BLaER1 treated with 17β-estradiol and CSF1 and Interleukin-3, amounts not matched to agents 10 nM and 100 nM (cell line): ENCODE measurements around the gene SH3PXD2A.
"Not testable (repeated sequence)": the region's sequence is repeated elsewhere in the genome, so short reads cannot be mapped to it uniquely, and the experiment has no call there.

Experiments
- H3K27ac ChIP-seq, 11 experiments: shearing (Covaris generic); formaldehyde crosslinking; 2 replicates each; pipeline ENCODE4 v1.8.1; 2022
- H3K27me3 ChIP-seq, 11 experiments: shearing (Covaris generic); formaldehyde crosslinking; 2 replicates each; pipeline ENCODE4 v1.8.1; 2022
- H3K36me3 ChIP-seq, 11 experiments: shearing (Covaris generic); formaldehyde crosslinking; 2 replicates each; pipeline ENCODE4 v1.8.1; 2022
- H3K4me1 ChIP-seq, 10 experiments: shearing (Covaris generic); formaldehyde crosslinking; 2 replicates each; pipeline ENCODE4 v1.8.1; 2022
- H3K4me2 ChIP-seq, 11 experiments: shearing (Covaris generic); formaldehyde crosslinking; 2 replicates each; pipeline ENCODE4 v1.8.1; 2022
- H3K4me3 ChIP-seq, 10 experiments: shearing (Covaris generic); formaldehyde crosslinking; 2 replicates each; pipeline ENCODE4 v1.8.1; 2022
- H3K9ac ChIP-seq, 11 experiments: shearing (Covaris generic); formaldehyde crosslinking; 2 replicates each; pipeline ENCODE4 v1.8.1; 2022
- H3K9me3 ChIP-seq, 11 experiments: shearing (Covaris generic); formaldehyde crosslinking; replicated peaks in 1 of 11; 2 replicates each; pipeline ENCODE4 v1.8.1; 2022
- H4K20me1 ChIP-seq, 11 experiments: shearing (Covaris generic); formaldehyde crosslinking; 2 replicates each; pipeline ENCODE4 v1.8.1; 2022
- Cebpa-rat ChIP-seq, 11 experiments: shearing (Covaris generic); IDR thresholded peaks; 2 replicates each; pipeline ENCODE4 v1.8.1; 2022

SH3PXD2A gene

GRCh38 chr10:103633846-103634245 lies 221.5 kb downstream of the SH3PXD2A start:
- no peak for TF ChIP-seq Cebpa-rat (IDR thresholded peaks at IDR 0.05)
- Histone ChIP-seq H3K4me2 (no peak overlapping the region), H3K27me3 (no peaks in the 10 kb centered on the region), H3K9ac (no peak overlapping the region), H4K20me1 (peaks cover 71 to 100% (median 94%) of the 10 kb centered on the region in 11 experiments), H3K4me3 (no peak overlapping the region), H3K36me3 (peaks cover 52 to 98% (median 84%) of the 10 kb centered on the region in 11 experiments), H3K27ac (no peak overlapping the region; a peak in 1 of 22 replicates), H3K4me1 (peaks cover 48 to 78% (median 61%) of the 10 kb centered on the region in 10 experiments), H3K9me3 (no peaks in the 10 kb centered on the region)

DNA sequence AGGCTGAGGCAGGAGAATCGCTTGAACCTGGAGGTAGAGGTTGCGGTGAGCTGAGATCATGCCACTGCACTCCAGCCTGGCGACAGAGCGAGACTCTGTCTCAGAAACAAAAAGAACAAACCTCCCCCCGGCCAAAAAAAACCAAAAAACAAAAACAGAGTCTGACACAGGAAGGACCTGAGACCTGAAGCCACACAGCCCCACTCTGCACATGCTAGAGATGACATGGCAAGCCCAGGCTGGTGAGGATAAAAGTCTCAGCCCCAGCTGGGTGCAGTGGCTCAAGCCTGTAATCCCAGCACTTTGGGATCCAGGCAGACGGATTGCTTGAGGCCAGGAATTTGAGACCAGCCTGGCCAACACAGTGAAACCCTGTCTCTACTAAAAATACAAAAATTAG lies 222.5 kb downstream of the SH3PXD2A start:
- not testable (repeated sequence) for H3K27me3 ChIP-seq, H3K9me3 ChIP-seq, H3K9ac ChIP-seq, H3K4me3 ChIP-seq, H3K27ac ChIP-seq
- Histone ChIP-seq H3K36me3 (peaks cover 53 to 98% (median 84%) of the 10 kb centered on the region in 11 experiments), H3K4me1 (peaks cover 45 to 72% (median 57%) of the 10 kb centered on the region in 10 experiments), H4K20me1 (peaks cover 70 to 100% (median 90%) of the 10 kb centered on the region in 11 experiments), H3K4me2 (peak overlapping the region in 5 of 11 experiments; percentile 9 to 53 (median 35); a peak in 3 of 22 replicates)

DNA sequence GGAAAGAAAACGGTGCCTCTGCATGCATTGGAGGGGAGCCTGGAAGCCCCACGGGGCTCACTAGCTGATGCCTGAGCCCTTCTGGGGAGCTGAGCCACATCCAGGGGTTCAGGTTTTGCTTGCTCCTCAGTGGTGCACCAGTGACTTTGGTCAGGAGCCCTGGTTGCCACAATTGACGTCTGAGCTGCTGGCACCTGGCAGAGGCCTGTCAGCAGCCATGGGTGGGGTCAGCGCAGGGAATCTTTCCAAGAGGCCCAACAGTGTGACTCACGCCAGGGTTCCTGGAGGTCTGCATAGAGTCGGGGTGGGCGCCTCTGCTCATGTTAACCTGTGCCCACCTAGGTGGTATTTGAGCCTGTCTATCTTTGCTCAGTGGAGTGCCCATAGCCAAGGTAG lies 223.1 kb downstream of the SH3PXD2A start:
- no peak overlapping the region; a peak in 1 of 22 replicates for H3K9ac ChIP-seq
- H3K4me2 ChIP-seq = peak overlapping the region in 9 of 11 experiments; percentile 9 to 53 (median 29); a peak in 11 of 22 replicates
- H3K4me3 ChIP-seq = no peak overlapping the region
- peak overlapping the region in 1 of 11 experiments; percentile 9; a peak in 2 of 22 replicates for H3K27ac ChIP-seq
- peaks cover 59 to 98% (median 84%) of the 10 kb centered on the region in 11 experiments for H3K36me3 ChIP-seq
- H4K20me1 ChIP-seq = peaks cover 67 to 99% (median 86%) of the 10 kb centered on the region in 11 experiments
- H3K9me3 ChIP-seq = no peaks in the 10 kb centered on the region
- no peaks in the 10 kb centered on the region for H3K27me3 ChIP-seq
- H3K4me1 ChIP-seq = peaks cover 39 to 66% (median 50%) of the 10 kb centered on the region in 10 experiments
- no peak for TF ChIP-seq Cebpa-rat (IDR thresholded peaks at IDR 0.05)

- peaks cover 57 to 94% (median 76%) of the 10 kb centered on the region in 11 experiments for H4K20me1 ChIP-seq
- H3K4me2 ChIP-seq = peak overlapping the region in 8 of 11 experiments; percentile 3 to 34 (median 22); a peak in 9 of 22 replicates
- peak overlapping the region in 2 of 11 experiments; percentile 36 to 37; a peak in 1 of 22 replicates for H3K9ac ChIP-seq
- H3K36me3 ChIP-seq = peaks cover 75 to 98% (median 87%) of the 10 kb centered on the region in 11 experiments
- H3K4me1 ChIP-seq = peaks cover 25 to 55% (median 41%) of the 10 kb centered on the region in 10 experiments
- H3K27ac ChIP-seq = no peak overlapping the region; a peak in 1 of 22 replicates
- H3K4me3 ChIP-seq = no peak overlapping the region
- no peaks in the 10 kb centered on the region for H3K9me3 ChIP-seq
- TF ChIP-seq Cebpa-rat (IDR thresholded peaks at IDR 0.05) = no peak
- no peaks in the 10 kb centered on the region for H3K27me3 ChIP-seq
Measured at GRCh38 chr10:103630156-103630555, 225.2 kb downstream of the SH3PXD2A start.

DNA sequence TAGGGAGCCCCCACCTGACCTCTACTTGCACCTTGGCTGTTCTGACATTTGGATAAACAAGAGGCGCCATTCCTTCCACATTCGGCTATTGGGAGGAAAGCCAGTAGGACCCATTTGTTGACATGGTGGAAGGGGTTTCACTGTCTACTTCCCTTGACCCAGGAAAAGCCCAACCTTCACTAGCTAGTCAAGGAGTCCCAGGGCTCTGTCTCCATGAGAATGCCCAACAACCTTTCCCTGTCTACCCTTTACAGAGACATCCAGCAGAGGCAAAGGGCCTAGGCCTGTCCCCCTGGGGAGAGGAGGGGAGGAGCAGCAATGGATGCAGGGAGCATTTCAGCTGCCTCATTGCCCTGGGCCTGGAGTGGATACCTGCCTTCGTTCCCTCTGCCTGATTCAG lies 225.8 kb downstream of the SH3PXD2A start:
- Histone ChIP-seq H3K4me1 (peaks cover 23 to 49% (median 39%) of the 10 kb centered on the region in 10 experiments), H3K4me3 (no peak overlapping the region), H3K9me3 (no peaks in the 10 kb centered on the region), H3K9ac (no peak overlapping the region), H4K20me1 (peaks cover 52 to 94% (median 75%) of the 10 kb centered on the region in 11 experiments), H3K36me3 (peaks cover 78 to 98% (median 88%) of the 10 kb centered on the region in 11 experiments), H3K27me3 (no peaks in the 10 kb centered on the region), H3K4me2 (peak overlapping the region in 1 of 11 experiments; percentile 23; a peak in 1 of 22 replicates), H3K27ac (no peak overlapping the region; a peak in 1 of 22 replicates)
- TF ChIP-seq Cebpa-rat (IDR thresholded peaks at IDR 0.05) = no peak

GRCh38 chr10:103627893-103628292 lies 227.5 kb downstream of the SH3PXD2A start:
- peak overlapping the region in 1 of 11 experiments; percentile 11; a peak in 1 of 22 replicates for H3K27ac ChIP-seq
- no peaks in the 10 kb centered on the region for H3K9me3 ChIP-seq
- peaks cover 41 to 96% (median 71%) of the 10 kb centered on the region in 11 experiments for H4K20me1 ChIP-seq
- peaks cover 84 to 98% (median 92%) of the 10 kb centered on the region in 11 experiments for H3K36me3 ChIP-seq
- no peak overlapping the region for H3K9ac ChIP-seq
- no peak overlapping the region for H3K4me3 ChIP-seq
- TF ChIP-seq Cebpa-rat (IDR thresholded peaks at IDR 0.05) = no peak
- H3K27me3 ChIP-seq = no peaks in the 10 kb centered on the region
- peaks cover 20 to 34% (median 30%) of the 10 kb centered on the region in 10 experiments for H3K4me1 ChIP-seq
- no peak overlapping the region for H3K4me2 ChIP-seq

DNA sequence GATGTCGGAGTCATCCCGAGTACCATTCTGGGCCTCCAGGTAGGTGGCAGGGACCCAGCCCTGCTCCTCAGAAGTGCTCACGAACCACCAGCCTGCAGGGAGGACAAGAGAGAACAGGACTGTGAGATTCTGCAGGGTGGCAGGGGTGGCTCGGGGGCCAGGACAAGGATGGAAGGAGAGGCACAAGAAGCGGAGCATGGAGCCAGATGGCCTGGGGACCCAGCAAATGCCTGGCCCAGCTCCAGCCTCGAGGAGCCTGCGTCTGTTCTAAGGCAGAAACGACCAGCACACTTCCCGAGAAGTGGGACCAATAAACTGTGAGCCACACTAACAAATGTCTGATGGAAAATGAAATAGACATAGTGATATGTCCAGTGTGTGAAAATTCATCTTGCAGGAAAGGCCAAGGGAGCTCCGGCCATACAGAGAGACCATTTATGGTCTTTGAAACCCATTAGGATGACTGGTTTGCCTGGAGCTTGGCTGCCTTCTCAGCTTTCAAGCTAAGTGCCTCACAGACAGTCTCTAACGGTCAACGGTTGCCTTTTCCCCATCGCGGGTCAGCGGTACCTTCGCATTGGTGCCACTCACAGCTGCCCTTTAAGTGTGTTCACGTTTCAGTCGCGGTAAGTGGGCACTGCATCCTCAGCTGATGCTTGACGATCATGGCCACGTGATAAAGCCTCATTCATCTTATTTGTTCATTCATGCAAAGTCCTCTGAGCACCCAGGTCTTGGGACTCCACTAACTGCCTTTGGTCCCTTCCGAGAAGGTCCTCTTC lies 228.1 kb downstream of the SH3PXD2A start:
- Histone ChIP-seq H3K27me3 (no peaks in the 10 kb centered on the region), H3K36me3 (peaks cover 87 to 99% (median 93%) of the 10 kb centered on the region in 11 experiments), H3K4me3 (no peak overlapping the region), H3K27ac (peak overlapping the region in 2 of 11 experiments; percentile 5 to 11; a peak in 2 of 22 replicates), H3K9me3 (no peaks in the 10 kb centered on the region), H3K9ac (no peak overlapping the region), H4K20me1 (peaks cover 37 to 96% (median 71%) of the 10 kb centered on the region in 11 experiments), H3K4me1 (peaks cover 14 to 28% (median 24%) of the 10 kb centered on the region in 10 experiments), H3K4me2 (no peak overlapping the region)
- TF ChIP-seq Cebpa-rat (IDR thresholded peaks at IDR 0.05) = no peak

- Histone ChIP-seq H3K4me1 (peaks cover 8 to 25% (median 20%) of the 10 kb centered on the region in 10 experiments; a peak in 18 of 20 replicates), H3K27me3 (no peaks in the 10 kb centered on the region), H3K36me3 (peaks cover 87 to 99% (median 93%) of the 10 kb centered on the region in 11 experiments), H3K27ac (no peak overlapping the region), H3K9me3 (no peaks in the 10 kb centered on the region), H4K20me1 (peaks cover 26 to 96% (median 60%) of the 10 kb centered on the region in 11 experiments), H3K4me2 (no peak overlapping the region), H3K9ac (no peak overlapping the region), H3K4me3 (no peak overlapping the region)
- no peak for TF ChIP-seq Cebpa-rat (IDR thresholded peaks at IDR 0.05)
Measured at GRCh38 chr10:103626178-103626577, 229.2 kb downstream of the SH3PXD2A start.

- H3K4me3 ChIP-seq = no peak overlapping the region
- H3K27ac ChIP-seq = no peak overlapping the region; a peak in 1 of 22 replicates
- peaks cover 25 to 41% (median 35%) of the 10 kb centered on the region in 10 experiments for H3K4me1 ChIP-seq
- H3K36me3 ChIP-seq = peaks cover 86 to 100% (median 100%) of the 10 kb centered on the region in 11 experiments
- no peak for TF ChIP-seq Cebpa-rat (IDR thresholded peaks at IDR 0.05)
- H3K9ac ChIP-seq = no peak overlapping the region
- H4K20me1 ChIP-seq = peaks cover 6 to 96% (median 37%) of the 10 kb centered on the region in 11 experiments; a peak in 18 of 22 replicates
- no peak overlapping the region for H3K4me2 ChIP-seq
- no peaks in the 10 kb centered on the region for H3K27me3 ChIP-seq
- no peaks in the 10 kb centered on the region for H3K9me3 ChIP-seq
Measured at GRCh38 chr10:103622935-103623574, 232.3 kb downstream of the SH3PXD2A start.
